GM19467 (cell line): ENCODE data around the gene LRMDA.
"Not testable (repeated sequence)": the region's sequence is repeated elsewhere in the genome, so short reads cannot be mapped to it uniquely, and the experiment has no call there.

ENCODE experiments used
- ATAC-seq: cut with Tn5 transposase; IDR thresholded peaks from one replicate; pipeline ENCODE4 v1.9.1; 2021; ENCODE audit warnings: mild to moderate bottlenecking, moderate library complexity; ENCODE audit not compliant: unreplicated experiment

LRMDA gene

GRCh38 chr10:75733135-75733890 lies 301.9 kb downstream of the LRMDA start:
- no peak for ATAC-seq

- ATAC-seq: no peak
These were observed 304.8 kb downstream of the LRMDA start for GRCh38 chr10:75736151-75736640.

GRCh38 chr10:75736889-75737579 lies 305.6 kb downstream of the LRMDA start:
- ATAC-seq: no peak

GRCh38 chr10:75737580-75737949 lies 306.1 kb downstream of the LRMDA start:
- no peak for ATAC-seq

GRCh38 chr10:75738924-75739323 lies 307.5 kb downstream of the LRMDA start:
- ATAC-seq: no peak

GRCh38 chr10:75739414-75740143 lies 308.2 kb downstream of the LRMDA start:
- ATAC-seq: no peak

- ATAC-seq: no peak
These were observed 309.1 kb downstream of the LRMDA start for GRCh38 chr10:75740541-75740940.

GRCh38 chr10:75742355-75742754 lies 310.9 kb downstream of the LRMDA start:
- ATAC-seq: no peak

- no peak for ATAC-seq
These were observed 311.9 kb downstream of the LRMDA start for GRCh38 chr10:75743291-75743778.

GRCh38 chr10:75744261-75744660 lies 312.8 kb downstream of the LRMDA start:
- ATAC-seq: no peak

GRCh38 chr10:75746356-75746755 lies 314.9 kb downstream of the LRMDA start:
- ATAC-seq: no peak

- not testable (repeated sequence) for ATAC-seq
These were observed 318.9 kb downstream of the LRMDA start for GRCh38 chr10:75750093-75750875.

- ATAC-seq: no peak
These were observed 319.8 kb downstream of the LRMDA start for GRCh38 chr10:75751232-75751631.

- ATAC-seq: no peak
These were observed 322.2 kb downstream of the LRMDA start for GRCh38 chr10:75753621-75754020.

- ATAC-seq: no peak
These were observed 322.8 kb downstream of the LRMDA start for GRCh38 chr10:75754096-75754831.

GRCh38 chr10:75755528-75755927 lies 324.1 kb downstream of the LRMDA start:
- ATAC-seq: no peak

- no peak for ATAC-seq
These were observed 329.9 kb downstream of the LRMDA start for GRCh38 chr10:75761289-75761688.

- ATAC-seq: no peak
These were observed 331.0 kb downstream of the LRMDA start for GRCh38 chr10:75762431-75762802.

GRCh38 chr10:75763652-75764051 lies 332.2 kb downstream of the LRMDA start:
- no peak for ATAC-seq
